ENCODE measurements around the gene GM2A.
A peak's percentile ranks its signal among the peaks of the same experiment; 100 is the strongest.
"Not testable (repeated sequence)": the region's sequence is repeated elsewhere in the genome, so short reads cannot be mapped to it uniquely, and the experiment has no call there.

Gene GM2A

DNA sequence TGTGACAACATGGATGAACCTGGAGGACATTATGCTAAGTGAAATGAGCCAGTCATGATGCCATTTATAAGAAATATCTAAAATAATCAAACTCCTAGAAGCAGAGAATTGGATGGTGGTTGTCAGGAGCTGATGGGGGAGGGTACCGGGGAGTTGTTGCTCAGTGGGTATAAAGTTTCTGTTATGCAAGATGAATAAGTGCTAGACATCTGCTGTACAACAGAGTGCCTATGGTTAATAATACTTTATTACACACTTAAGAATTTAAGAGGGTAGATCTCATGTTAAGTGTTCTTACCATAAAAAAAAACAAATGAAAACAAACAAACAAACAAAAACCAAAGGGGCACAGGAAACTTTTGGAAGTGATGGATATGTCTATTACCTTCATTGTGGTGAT lies 16.1 kb upstream of the GM2A start:
- Histone ChIP-seq H3K27ac (no peak overlapping the region), H3K4me3 (ENCODE audit: low read depth in 1 of 2, low read length in 1 of 2) (no peak overlapping the region), H3K9me3 (no peaks in the 10 kb centered on the region), H3K27me3 (peaks cover 6% of the 10 kb centered on the region), H3K36me3 (no peaks in the 10 kb centered on the region), H3K4me1 (ENCODE audit: control insufficient read depth in 1 of 2, insufficient read depth in 1 of 2, low read depth in 1 of 2, low read length in 1 of 2) (peaks cover 30 to 36% of the 10 kb centered on the region in 2 experiments)
- TF ChIP-seq, protein P1, sequence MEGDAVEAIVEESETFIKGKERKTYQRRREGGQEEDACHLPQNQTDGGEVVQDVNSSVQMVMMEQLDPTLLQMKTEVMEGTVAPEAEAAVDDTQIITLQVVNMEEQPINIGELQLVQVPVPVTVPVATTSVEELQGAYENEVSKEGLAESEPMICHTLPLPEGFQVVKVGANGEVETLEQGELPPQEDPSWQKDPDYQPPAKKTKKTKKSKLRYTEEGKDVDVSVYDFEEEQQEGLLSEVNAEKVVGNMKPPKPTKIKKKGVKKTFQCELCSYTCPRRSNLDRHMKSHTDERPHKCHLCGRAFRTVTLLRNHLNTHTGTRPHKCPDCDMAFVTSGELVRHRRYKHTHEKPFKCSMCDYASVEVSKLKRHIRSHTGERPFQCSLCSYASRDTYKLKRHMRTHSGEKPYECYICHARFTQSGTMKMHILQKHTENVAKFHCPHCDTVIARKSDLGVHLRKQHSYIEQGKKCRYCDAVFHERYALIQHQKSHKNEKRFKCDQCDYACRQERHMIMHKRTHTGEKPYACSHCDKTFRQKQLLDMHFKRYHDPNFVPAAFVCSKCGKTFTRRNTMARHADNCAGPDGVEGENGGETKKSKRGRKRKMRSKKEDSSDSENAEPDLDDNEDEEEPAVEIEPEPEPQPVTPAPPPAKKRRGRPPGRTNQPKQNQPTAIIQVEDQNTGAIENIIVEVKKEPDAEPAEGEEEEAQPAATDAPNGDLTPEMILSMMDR (IDR thresholded peaks at IDR 0.05), result no peak

DNA sequence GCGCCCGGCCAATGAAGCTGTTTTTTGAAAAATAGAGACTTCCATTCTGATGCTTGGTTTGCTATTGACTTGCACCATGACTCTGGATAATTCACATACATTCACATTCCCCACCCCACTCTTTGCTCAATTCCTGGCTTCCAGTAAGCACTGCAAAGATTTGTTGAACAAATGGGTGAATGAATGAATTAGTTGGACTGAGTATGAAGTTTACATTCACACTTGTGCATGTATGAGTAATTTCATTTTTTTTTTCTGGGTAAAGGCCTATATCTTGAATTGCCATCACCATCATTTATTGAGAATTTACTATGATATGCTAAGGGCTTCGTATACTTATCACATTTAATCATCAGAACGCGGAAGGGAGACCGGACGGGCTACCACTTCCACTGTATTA lies 15.3 kb upstream of the GM2A start:
- TF ChIP-seq, protein P1 (IDR thresholded peaks at IDR 0.05), result no peak
- Histone ChIP-seq H3K36me3 (no peaks in the 10 kb centered on the region), H3K4me3 (ENCODE audit: low read depth in 1 of 2, low read length in 1 of 2) (no peak overlapping the region), H3K27ac (no peak overlapping the region), H3K27me3 (peaks cover 6% of the 10 kb centered on the region), H3K9me3 (no peaks in the 10 kb centered on the region), H3K4me1 (ENCODE audit: control insufficient read depth in 1 of 2, insufficient read depth in 1 of 2, low read depth in 1 of 2, low read length in 1 of 2) (peaks cover 30 to 39% of the 10 kb centered on the region in 2 experiments)

DNA sequence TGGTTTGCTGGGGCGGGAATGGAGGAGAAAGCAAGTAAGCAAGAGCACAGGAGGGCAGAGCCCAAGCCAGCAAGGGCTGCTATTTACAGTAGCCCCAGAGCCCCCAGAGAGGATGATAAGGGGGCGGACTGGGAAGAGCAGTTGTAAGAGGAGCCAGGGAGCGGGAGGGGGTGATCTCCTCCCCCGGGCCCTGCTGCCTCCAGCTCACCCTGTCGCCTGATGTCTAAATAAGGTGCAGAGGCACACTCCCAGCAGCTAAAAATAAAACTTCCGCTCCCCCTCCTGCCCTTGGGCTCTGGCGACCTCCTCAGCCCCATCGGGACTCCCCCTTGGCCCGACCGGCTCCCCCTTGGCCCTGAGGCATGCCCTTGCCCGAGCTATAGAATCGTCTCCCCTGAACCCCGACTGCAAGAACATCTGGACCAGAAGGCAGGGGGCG lies 14.7 kb upstream of the GM2A start:
- H3K36me3 ChIP-seq, result no peaks in the 10 kb centered on the region
- H3K4me3 ChIP-seq (ENCODE audit: low read depth in 1 of 2, low read length in 1 of 2), result no peak overlapping the region
- peaks cover 30 to 39% of the 10 kb centered on the region in 2 experiments for H3K4me1 ChIP-seq (ENCODE audit: control insufficient read depth in 1 of 2, insufficient read depth in 1 of 2, low read depth in 1 of 2, low read length in 1 of 2)
- peaks cover 6% of the 10 kb centered on the region for H3K27me3 ChIP-seq
- no peaks in the 10 kb centered on the region for H3K9me3 ChIP-seq
- no peak overlapping the region for H3K27ac ChIP-seq
- TF ChIP-seq, protein P1 (IDR thresholded peaks at IDR 0.05), result no peak

DNA sequence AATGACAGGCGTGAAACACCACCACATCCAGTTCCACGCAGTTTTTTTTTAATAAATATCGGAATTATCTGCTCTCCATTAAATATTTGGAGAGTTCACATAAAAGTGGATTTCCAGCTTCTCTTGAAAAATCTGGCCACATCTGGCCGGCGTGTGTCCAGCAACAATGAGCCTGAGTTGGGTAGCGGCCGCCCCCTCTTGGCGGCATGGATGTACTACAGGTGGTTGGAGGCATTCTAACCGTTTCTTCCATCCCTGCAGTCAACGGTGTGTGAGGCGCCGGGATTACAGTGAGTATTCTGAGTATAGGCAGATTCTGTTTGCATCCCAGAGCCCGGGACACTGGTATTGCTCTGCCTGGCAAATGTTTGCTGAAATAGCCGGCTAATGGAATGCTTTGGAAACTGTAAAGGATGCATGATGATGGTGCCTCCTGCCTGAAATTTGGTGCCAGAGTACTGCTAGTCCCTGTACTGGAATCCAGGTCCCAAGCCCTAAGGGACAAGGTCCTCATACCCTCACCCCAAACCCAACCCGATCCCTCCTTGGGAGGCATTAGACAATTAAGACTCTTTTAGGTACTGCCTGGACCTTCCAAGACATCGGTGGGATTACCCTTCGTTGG lies 13.6 kb upstream of the GM2A start:
- H3K9me3 ChIP-seq, result no peaks in the 10 kb centered on the region
- peaks cover 6% of the 10 kb centered on the region for H3K27me3 ChIP-seq
- no peaks in the 10 kb centered on the region for H3K36me3 ChIP-seq
- TF ChIP-seq, protein P1 (IDR thresholded peaks at IDR 0.05), result peak; percentile 92
- no peak overlapping the region for H3K27ac ChIP-seq
- no peak overlapping the region for H3K4me3 ChIP-seq (ENCODE audit: low read depth in 1 of 2, low read length in 1 of 2)
- H3K4me1 ChIP-seq (ENCODE audit: control insufficient read depth in 1 of 2, insufficient read depth in 1 of 2, low read depth in 1 of 2, low read length in 1 of 2), result peaks cover 23 to 31% of the 10 kb centered on the region in 2 experiments

DNA sequence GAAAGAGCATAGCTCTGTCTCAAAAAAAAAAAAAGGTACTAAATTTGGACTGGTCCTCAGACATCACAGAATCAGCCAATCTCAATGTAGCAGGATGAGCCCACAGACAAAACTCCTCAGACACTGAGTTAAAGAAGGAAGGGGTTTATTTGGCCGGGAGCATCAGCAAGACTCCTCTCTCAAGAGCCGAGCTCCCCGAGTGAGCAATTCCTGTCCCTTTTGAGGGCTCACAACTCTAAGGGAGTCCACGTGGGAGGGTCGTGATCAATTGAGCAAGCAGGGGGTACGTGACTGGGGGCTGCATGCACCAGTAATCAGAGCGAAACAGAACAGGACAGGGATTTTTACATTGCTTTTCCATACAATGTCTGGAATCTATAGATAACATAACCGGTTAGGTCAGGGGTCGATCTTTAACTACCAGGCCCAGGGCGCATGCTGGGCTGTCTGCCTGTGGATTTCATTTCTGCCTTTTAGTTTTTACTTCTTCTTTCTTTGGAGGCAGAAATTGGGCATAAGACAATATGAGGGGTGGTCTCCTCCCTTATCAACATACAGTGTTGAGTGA lies 12.6 kb upstream of the GM2A start:
- not testable (repeated sequence) for H3K9me3 ChIP-seq; H3K27ac ChIP-seq; H3K27me3 ChIP-seq; H3K4me3 ChIP-seq (ENCODE audit: low read depth in 1 of 2, low read length in 1 of 2); H3K36me3 ChIP-seq
- peaks cover 16 to 25% of the 10 kb centered on the region in 2 experiments for H3K4me1 ChIP-seq (ENCODE audit: control insufficient read depth in 1 of 2, insufficient read depth in 1 of 2, low read depth in 1 of 2, low read length in 1 of 2)

DNA sequence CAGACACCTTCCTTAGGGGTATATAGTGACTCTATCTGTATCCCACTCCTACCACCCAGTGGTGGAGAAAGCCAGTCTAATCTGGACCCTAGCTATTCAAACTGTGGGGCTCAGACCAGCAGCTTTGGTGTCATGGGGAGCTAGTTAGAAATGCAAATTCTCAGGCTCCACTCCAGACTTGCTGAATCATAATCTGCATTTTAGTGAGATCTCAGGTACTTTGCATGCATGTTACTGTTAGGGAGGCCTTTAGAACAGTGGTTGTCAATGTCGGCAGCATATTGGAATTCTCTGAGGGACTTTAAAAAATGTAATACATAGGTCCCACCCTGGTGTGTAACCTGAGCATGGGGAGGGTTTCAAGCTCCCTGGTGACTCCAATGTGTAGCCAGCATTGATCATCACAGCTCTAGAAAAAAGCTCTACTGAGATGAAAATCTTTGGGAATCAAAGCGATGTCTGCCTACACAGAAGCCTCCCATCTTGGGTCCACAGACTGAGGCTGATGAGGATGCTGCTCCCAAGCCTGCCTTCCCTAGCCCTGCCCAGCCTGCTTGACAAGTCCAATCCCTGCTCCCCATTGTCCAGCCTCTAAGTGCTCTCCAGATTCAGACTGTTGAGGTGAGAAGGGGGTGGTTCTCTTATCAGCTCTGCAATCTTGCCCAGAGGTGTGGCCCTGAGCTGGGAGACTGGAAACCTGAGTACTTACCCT lies 11.9 kb upstream of the GM2A start:
- Histone ChIP-seq H3K4me3 (ENCODE audit: low read depth in 1 of 2, low read length in 1 of 2) (no peak overlapping the region), H3K27me3 (peaks cover 6% of the 10 kb centered on the region), H3K9me3 (no peaks in the 10 kb centered on the region), H3K4me1 (ENCODE audit: control insufficient read depth in 1 of 2, insufficient read depth in 1 of 2, low read depth in 1 of 2, low read length in 1 of 2) (peaks cover 17 to 25% of the 10 kb centered on the region in 2 experiments), H3K36me3 (no peaks in the 10 kb centered on the region), H3K27ac (no peak overlapping the region)
- TF ChIP-seq, protein P1 (IDR thresholded peaks at IDR 0.05), result no peak

Data from neutrophil (primary cell).